Ramos (cell line): ENCODE results near the gene PGPEP1.
"Not testable (repeated sequence)": the region's sequence is repeated elsewhere in the genome, so short reads cannot be mapped to it uniquely, and the experiment has no call there.

ENCODE experiments used
- in situ Hi-C: fragments of 300-500 bp; cut with MboI; formaldehyde crosslinking; loops from one replicate; pipeline ENCODE4 v1.14.3; 2022; ENCODE audit warnings: low sequenced_read_pairs; ENCODE audit not compliant: unreplicated experiment

Gene PGPEP1

DNA sequence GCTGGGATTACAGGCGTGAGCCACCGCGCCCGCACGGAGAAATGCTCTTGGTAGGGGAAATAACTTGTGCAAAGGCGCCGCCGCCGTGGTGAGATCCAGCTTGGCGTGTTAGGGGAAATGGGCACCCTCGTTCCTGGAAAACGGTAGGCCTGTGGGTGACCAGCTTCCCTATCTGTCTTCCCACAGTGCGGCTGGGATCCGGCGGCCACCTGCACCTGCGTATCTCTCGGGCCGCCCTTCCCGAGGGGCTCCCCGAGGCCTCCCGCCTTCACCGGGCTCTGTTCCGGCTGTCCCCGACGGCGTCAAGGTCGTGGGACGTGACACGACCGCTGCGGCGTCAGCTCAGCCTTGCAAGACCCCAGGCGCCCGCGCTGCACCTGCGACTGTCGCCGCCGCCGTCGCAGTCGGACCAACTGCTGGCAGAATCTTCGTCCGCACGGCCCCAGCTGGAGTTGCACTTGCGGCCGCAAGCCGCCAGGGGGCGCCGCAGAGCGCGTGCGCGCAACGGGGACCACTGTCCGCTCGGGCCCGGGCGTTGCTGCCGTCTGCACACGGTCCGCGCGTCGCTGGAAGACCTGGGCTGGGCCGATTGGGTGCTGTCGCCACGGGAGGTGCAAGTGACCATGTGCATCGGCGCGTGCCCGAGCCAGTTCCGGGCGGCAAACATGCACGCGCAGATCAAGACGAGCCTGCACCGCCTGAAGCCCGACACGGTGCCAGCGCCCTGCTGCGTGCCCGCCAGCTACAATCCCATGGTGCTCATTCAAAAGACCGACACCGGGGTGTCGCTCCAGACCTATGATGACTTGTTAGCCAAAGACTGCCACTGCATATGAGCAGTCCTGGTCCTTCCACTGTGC, 47.9 kb downstream of the PGPEP1 start:
- in situ Hi-C loops: no loop called here

- in situ Hi-C loops: no loop called here
These were observed 48.7 kb downstream of the PGPEP1 start for GRCh38 chr19:18388960-18389725.

GRCh38 chr19:18389726-18390064, 49.3 kb downstream of the PGPEP1 start:
- in situ Hi-C loops: no loop called here

DNA sequence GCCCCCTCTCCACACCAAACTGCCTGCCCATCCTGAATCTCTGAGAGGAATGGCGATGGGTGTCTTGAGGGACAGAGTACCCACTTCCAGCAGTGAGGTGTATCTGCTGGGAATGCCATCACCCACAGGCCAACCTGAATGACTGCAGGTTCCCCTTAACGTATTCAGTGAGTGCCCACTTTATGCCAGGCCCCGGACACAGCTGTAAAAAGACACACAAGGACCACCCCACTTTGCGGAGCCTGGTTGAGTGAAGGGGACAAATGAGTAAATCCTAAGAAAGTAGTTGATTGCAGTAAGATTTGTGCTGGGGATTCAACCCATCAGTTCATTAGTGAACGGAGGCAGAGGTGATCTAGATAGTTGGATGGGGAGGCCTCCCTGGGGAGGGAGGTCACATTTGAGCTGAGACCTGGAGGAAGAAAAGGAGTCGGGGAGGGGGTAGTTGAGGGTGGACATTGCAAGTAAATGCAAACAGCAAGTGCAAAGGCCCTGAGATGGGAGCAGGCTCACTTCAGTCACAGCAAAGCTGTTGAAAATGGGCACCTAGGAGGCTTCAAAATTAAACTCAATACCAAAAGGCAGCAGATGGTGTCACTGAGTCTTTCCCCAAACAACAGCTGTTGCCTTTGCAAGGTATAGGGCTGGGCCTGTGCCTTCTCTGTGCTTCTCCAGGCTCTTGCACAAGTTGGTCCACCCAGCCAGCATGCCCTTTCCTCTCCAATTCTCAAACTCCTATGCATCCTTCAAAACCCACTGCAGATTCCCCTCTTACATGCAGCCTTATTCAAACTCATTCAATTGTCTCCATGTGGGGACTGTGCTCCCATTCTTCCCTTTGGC, 49.9 kb downstream of the PGPEP1 start:
- in situ Hi-C loops: no loop called here

GRCh38 chr19:18391509-18392075, 51.2 kb downstream of the PGPEP1 start:
- in situ Hi-C loops: no loop called here

DNA sequence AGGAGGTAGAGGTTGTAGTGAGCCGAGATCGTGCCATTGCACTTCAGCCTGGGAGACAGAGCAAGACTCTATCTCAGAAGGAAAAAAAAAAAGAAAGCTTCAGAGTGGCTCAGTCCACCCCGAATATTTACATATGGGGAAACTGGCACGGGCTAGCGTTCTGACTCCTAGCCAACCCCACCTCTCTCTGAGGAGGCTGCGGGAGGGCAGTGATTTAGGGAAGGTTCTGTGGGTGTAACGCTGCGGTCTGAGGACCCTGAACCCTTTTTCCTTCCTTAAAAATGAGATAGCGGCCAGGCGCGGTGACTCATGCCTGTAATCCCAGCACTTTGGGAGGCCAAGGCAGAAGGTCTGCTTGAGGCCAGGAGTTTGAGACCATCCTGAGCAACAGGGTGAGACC, 52.0 kb downstream of the PGPEP1 start:
- in situ Hi-C loops: no loop called here

DNA sequence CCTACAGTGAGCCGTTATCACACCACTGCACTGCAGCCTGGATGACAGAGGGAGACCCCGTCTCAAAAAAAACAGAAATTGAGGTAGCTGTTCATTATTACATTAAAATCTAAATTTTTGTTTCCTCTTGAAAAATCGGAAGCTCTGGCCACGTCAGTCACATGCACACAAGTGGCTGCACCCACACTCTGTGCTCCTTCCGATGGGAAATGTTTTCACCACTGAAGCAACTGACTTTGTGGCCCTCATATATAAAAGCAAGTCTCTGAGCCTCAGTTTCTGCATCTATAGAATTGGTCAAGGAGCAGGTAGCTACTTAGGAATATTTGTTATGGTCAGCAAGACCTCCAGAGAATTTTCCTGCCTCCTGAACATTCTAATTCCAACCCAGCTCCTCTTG, 52.5 kb downstream of the PGPEP1 start:
- in situ Hi-C loops: no loop called here

- in situ Hi-C loops: no loop called here
These were observed 53.4 kb downstream of the PGPEP1 start for GRCh38 chr19:18393836-18394235.

DNA sequence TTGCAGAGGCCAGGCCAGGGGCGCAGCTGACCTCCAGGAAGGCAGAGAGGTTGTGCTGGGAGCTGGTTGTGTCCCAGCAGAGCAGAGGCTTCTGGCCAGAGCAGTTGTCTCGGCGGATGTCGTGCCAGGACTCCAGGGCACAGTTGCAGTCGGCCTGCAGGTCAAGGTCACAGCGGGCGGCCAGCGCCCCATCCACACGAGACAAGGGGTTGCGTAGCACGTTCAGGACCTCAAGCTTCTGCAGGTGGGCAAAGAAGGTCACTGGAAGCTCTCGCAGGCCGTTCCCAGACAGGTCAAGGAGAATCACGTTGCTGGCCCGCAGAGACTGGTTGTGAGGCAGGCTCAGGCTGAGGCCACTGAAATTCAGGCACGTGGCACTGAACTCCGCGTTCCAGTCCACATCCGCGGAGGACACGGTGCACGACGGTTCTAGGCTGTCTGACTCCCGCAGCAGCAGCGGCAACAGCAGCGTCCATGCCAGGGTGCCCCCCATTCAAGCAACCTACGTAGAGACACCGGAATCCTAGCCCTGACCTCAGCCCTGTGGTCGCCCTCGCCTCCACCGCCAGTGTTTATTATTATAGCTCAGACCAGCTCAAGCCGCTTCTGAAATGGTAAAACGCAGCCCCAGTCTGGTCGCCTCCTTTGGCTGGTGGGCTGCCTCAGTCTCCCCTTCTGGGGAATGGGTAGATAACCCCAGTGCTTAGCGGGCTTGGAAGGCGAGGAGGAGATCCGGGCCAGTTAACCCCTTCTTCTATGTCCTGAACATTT, 56.3 kb downstream of the PGPEP1 start:
- in situ Hi-C loops: no loop called here

DNA sequence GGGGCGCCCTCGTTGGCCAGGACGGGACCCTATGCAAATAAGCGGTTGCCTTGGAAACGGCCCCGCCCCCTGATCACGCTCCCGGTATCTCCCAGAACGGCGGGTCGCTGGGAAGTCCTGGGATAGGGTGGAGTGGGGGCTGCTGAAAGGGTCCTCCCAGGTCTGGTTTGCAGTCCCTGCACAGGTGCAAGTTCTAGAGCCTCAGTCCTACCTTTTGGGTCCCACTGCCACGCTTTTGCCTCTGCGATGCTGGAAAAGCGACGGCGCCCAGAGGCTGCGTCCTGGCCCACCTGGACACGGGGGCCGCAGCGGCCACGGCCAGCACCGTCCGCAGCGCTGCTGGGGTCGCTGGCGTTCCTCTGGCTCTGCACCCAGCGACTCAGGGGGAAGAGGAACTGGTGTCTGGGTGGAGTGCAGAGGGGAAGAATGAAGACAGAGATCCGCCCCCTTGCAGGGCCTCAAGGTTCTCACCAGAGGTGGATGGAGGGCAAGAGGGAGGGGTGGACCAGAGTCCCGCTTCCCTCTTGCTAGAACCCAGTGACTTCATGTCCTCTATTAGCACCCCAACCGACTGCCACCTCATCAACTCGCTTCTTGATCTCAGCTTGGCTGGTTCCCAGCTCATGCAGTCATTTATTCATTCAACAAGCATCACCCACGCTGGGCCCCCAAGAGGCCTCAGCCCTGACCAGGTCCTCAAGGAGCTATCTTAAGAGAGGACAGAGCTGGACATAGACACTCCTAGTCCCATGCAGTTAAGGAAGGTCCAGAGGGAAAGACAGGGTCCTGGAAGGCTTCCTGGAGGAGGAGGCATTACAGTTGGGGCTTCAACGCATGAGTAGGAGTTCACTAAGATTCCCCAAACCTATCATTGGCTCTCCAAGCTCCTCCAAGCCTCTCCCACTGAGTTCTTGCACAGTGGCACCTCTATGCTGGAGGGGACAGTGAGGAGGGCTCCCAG, 57.1 kb downstream of the PGPEP1 start, which contains the start of gene LRRC25:
Gene LRRC25 (minus strand): TSS at position 381 of the 961 bp plus-strand sequence. CDS start 659 bp downstream, outside the sequence.
- in situ Hi-C loops: no loop called here

GRCh38 chr19:18399008-18399407, 58.6 kb downstream of the PGPEP1 start:
- in situ Hi-C loops: no loop called here

DNA sequence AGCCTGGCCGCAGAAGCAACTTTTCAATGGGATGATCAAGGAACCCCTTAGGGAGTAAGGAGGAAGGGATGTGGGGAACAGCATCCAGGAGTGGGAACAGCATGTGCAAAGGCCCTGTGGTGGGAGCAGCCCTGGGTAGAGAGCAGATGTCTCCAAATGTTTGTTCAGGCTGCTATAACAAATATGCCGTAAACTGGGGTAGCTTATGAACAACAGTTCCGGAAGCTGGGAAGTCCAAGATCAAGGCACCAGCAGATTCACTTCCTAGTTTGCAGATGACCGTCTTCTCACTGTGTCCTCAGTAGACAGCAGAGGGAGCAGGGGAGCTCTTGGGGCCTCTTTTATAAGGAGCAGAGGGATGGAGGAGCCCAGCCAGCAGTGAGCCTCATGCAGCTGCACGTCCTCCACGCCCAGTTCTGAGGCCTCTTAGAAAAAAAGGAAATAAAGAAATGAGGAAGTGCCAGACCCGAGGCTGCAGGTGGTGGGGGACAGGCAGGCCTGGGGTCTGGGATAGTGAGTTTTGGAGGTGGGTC, 61.2 kb downstream of the PGPEP1 start:
- in situ Hi-C loops: no loop called here

GRCh38 chr19:18402455-18403248, 62.3 kb downstream of the PGPEP1 start:
- in situ Hi-C loops: not testable (repeated sequence)

- in situ Hi-C loops: loop anchor here (5.0 kb wide), 1 partner anchor 203 kb away; the partner anchor contains the start of gene RAB3A
These were observed 65.4 kb downstream of the PGPEP1 start for GRCh38 chr19:18405754-18406153.

DNA sequence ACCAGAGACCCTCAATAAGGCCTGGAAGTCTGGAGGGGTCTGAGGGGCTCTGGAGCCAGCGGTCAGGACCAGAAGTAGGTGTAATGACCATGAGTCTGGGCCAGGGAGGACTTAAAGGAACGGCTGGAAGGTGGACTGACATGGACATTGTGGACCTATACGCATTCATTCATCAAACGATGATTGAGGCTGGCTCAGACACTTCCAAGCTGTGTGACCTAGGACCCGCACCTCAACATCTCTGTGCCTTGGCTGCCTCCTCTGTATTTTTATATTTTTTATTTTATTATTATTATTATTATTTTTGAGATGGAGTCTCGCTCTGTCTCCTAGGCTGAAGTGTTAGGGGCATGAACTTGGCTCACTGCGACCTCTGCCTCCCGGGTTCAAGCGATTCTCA, 66.4 kb downstream of the PGPEP1 start:
- in situ Hi-C loops: loop anchor here (5.0 kb wide), 1 partner anchor 204 kb away; the partner anchor contains the start of gene RAB3A

- in situ Hi-C loops: loop anchor here (5.0 kb wide), 1 partner anchor 206 kb away; the partner anchor contains the start of gene RAB3A
These were observed 67.7 kb downstream of the PGPEP1 start for GRCh38 chr19:18408053-18408476.
